GM12801 (cell line): Measurements from ENCODE around the gene MYO1B.

Source experiments
- CTCF ChIP-seq: IDR thresholded peaks from one replicate; pipeline ENCODE4 v1.5.1; 2011; ENCODE audit warnings: control low read depth; ENCODE audit not compliant: insufficient read length; ENCODE audit errors: extremely low read depth

MYO1B gene

DNA sequence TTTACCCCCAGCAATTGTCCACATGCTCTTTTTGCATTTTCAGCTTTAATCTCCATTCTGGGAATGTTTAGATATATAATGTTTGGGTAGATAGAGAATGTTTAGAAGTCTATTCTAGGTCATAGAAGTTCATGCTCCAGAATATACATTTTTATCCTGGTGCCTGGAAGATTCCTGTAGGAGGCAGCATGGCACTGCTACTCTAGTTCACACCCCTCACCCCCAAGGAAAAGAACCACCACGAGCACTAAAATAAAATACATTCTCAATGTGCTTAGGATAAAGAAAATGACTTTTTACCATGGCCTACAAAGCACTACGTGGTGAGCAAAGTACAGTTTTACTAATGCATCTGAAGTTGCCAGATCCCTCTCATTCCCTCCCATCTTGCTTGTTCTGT is 53.8 kb downstream of the MYO1B start:
- no peak for TF ChIP-seq CTCF

- TF ChIP-seq CTCF, result no peak
Observed at GRCh38 chr2:191299866-191300265, 54.7 kb downstream of the MYO1B start.

- no peak for TF ChIP-seq CTCF
Observed at GRCh38 chr2:191301971-191302370, 56.8 kb downstream of the MYO1B start.

DNA sequence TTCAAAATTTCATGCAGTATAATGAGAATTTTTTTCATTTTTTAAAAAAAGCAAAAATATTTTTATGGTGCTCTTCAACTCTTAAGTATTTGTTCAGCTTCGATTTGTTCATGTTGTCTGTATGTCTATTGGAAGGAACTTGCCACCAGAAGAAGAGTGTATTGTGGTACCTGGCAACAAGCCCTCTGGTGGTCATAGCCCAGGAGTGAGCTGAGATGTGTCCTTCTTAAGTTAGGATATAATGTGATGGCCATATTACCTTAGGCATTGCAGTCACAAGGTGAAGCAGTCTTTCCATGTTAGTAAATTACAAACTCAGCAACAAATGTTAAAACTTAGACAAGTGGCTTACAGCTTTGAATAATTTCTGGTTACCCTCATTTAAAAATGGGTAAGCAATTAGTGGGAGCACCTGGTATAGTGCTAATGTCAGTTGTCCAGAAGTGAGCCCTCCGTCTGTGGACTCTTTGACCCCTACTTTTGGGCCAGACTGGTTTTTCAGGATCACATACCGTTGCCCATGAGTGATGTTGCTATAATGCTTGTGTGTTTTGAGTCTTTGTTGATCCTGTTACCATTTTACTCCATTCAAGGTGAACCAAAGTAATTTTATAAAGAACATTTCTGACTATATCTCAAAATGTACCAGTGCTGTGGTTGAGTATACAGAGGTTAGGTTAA is 57.4 kb downstream of the MYO1B start:
- no peak for TF ChIP-seq CTCF

DNA sequence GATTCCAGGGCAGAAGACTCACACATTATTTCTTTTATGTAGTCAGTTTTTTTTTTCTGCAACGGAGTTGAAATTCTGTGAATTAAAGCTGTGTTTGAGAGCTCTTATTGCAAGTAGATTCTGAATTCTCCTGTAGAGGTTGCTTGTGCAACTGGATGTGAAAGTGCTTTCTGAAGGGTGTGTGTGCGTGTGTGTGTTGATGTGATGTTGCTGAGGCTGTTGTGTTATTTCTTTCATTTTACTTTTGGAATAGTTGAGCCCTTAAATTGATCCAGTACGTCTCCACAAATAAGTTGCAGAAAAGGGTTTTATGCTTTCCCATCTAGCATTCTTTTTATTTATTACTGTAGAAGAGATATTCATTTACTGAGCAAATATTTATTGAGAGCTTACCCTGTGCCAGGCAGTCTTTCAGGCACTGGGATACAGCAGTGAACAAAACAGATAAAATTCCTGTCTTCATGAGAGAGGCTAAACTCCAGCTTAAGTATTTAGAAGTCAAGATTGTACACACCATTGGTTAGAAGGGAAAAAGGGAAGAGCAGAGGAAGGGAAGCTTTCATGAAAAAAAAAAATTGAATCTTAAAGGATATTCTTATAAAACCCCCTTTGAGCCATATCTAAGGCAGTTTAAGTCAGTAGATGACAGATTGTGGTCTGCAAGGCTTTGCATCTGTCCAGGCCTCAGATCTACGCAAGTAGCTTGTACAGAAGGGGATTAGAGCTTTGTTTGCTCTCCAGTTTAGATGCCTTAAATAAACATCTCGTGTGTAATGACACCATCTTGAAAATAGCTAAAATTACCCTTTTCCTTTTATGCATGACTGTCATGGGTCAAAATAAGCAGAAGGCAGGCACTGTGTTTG is 58.2 kb downstream of the MYO1B start:
- no peak for TF ChIP-seq CTCF

- TF ChIP-seq CTCF, result no peak
Observed at GRCh38 chr2:191304939-191305875, 60.0 kb downstream of the MYO1B start.

- no peak for TF ChIP-seq CTCF
Observed at GRCh38 chr2:191308026-191308425, 62.8 kb downstream of the MYO1B start.
